Left colon (tissue), 2 donors: ENCODE measurements around the gene MOB2. TPM values are rescaled to one million over a fixed set of nuclear protein-coding genes. Genes with fewer than 3 reads are reported as not detected.

ENCODE experiments used
- ATAC-seq: fragments of 200-7000 bp; cut with Tn5 transposase; one replicate; pipeline ENCODE4 v1.9.1; 2020; ENCODE audit warnings: mild to moderate bottlenecking, moderate library complexity
- DNase-seq, 2 donors: peaks; one replicate each; pipeline ENCODE4 v3.0.0-alpha.2; 2020
- intact Hi-C, 2 donors: fragments of 100-400 bp; cut with DNase I in 1 of 2; cut with micrococcal nuclease in 1 of 2; formaldehyde crosslinking; loops; one replicate each; pipeline versions ENCODE4 v1.11.2 to v1.14.0; 2022; cut with DNase I, micrococcal nuclease
- total RNA-seq, 2 donors: library from RNA; stranded (reverse); fragmentation: NEBNext Ultra II Directional; extraction: Animal tissue kit (Norgen Biotek cat#: 25700); gene quantifications; one replicate each; pipeline ENCODE4 v1.2.1, GENCODE V29; 2021
- donor health status: DM: no; HTN: no; CAD: no.
- donor health status: DM: yes; HTN: yes; CAD: no.

MOB2 gene
- total RNA-seq, 2 donors from 2014 or later: 48.3 to 55.8 TPM

GRCh38 chr11:1452744-1453143, 33.8 kb downstream of the MOB2 start:
- intact Hi-C loops: loop anchor here in 1 of 2 donors (10.0 kb wide), 1 partner anchor 62 kb away; no protein-coding TSS in a partner anchor
- ATAC-seq: no peak
- DNase-seq: no peak

- DNase-seq: no peak
- no peak for ATAC-seq
- intact Hi-C loops: loop anchor here in 1 of 2 donors (10.0 kb wide), 1 partner anchor 63 kb away; no protein-coding TSS in a partner anchor
Observed at GRCh38 chr11:1451781-1452470, 34.7 kb downstream of the MOB2 start.

GRCh38 chr11:1450949-1451710, 35.4 kb downstream of the MOB2 start:
- intact Hi-C loops: loop anchor here in 1 of 2 donors (10.0 kb wide), 1 partner anchor 64 kb away; no protein-coding TSS in a partner anchor
- no peak for DNase-seq
- no peak for ATAC-seq

GRCh38 chr11:1450344-1450875, 36.2 kb downstream of the MOB2 start:
- ATAC-seq (peak; percentile 13), DNase-seq (no peak)
- intact Hi-C loops: loop anchor here in 1 of 2 donors (10.0 kb wide), 1 partner anchor 64 kb away; no protein-coding TSS in a partner anchor

GRCh38 chr11:1449490-1450243, 36.9 kb downstream of the MOB2 start:
- DNase-seq (no peak), ATAC-seq (no peak)
- intact Hi-C loops: loop anchor here in 1 of 2 donors (10.0 kb wide), 1 partner anchor 65 kb away; no protein-coding TSS in a partner anchor

GRCh38 chr11:1448882-1449281, 37.7 kb downstream of the MOB2 start:
- DNase-seq: no peak
- intact Hi-C loops: no loop called here
- no peak for ATAC-seq

- no peak for DNase-seq
- intact Hi-C loops: no loop called here
- ATAC-seq: peak; percentile 39
Observed at GRCh38 chr11:1447845-1448825, 38.4 kb downstream of the MOB2 start.

- ATAC-seq (no peak), DNase-seq (no peak)
- intact Hi-C loops: no loop called here
Observed at GRCh38 chr11:1446623-1447022, 40.0 kb downstream of the MOB2 start.

- intact Hi-C loops: no loop called here
- DNase-seq (no peak), ATAC-seq (peak; percentile 49)
Observed at GRCh38 chr11:1445741-1446445, 40.7 kb downstream of the MOB2 start.

- no peak for ATAC-seq
- intact Hi-C loops: no loop called here
- DNase-seq: no peak
Observed at GRCh38 chr11:1444823-1445422, 41.7 kb downstream of the MOB2 start.

- intact Hi-C loops: no loop called here
- ATAC-seq: no peak
Observed at GRCh38 chr11:1444321-1444720, 42.3 kb downstream of the MOB2 start.

GRCh38 chr11:1443737-1444136, 42.8 kb downstream of the MOB2 start:
- ATAC-seq: no peak
- intact Hi-C loops: no loop called here
- no peak for DNase-seq

More at GRCh38 chr11:1444321-1444720, 42.3 kb downstream of the MOB2 start:
- no peak for DNase-seq

- no peak for ATAC-seq
- intact Hi-C loops: no loop called here
- no peak for DNase-seq
Observed at GRCh38 chr11:1442807-1443366, 43.7 kb downstream of the MOB2 start.

GRCh38 chr11:1442163-1442562, 44.4 kb downstream of the MOB2 start:
- ATAC-seq: no peak
- intact Hi-C loops: no loop called here
- no peak for DNase-seq

GRCh38 chr11:1440496-1440895, 46.1 kb downstream of the MOB2 start:
- intact Hi-C loops: no loop called here
- no peak for ATAC-seq
- DNase-seq: no peak

GRCh38 chr11:1440066-1440465, 46.5 kb downstream of the MOB2 start:
- ATAC-seq (no peak), DNase-seq (no peak)
- intact Hi-C loops: no loop called here

- ATAC-seq (no peak), DNase-seq (no peak)
- intact Hi-C loops: no loop called here
Observed at GRCh38 chr11:1439341-1439740, 47.2 kb downstream of the MOB2 start.
